Measurements from ENCODE around the gene STARD5. TPM values are rescaled to one million over a fixed set of nuclear protein-coding genes. Genes with fewer than 3 reads are reported as not detected.

Gene STARD5
- total RNA-seq, 1 donor from 2014 or later = 5.3 TPM

GRCh38 chr15:81312790-81313543 is 11.0 kb downstream of the STARD5 start:
- H3K9me3 Mint-ChIP-seq (ENCODE audit: low read depth) = no peaks in the 10 kb centered on the region
- DNase-seq (ENCODE audit: low spot score) = no peak
- no peak overlapping the region for H3K4me3 Mint-ChIP-seq (ENCODE audit: unreplicated experiment)
- peaks cover 28% of the 10 kb centered on the region for H3K4me1 Mint-ChIP-seq (ENCODE audit: low read depth)
- no peak for TF ChIP-seq CTCF (IDR thresholded peaks at IDR 0.05)
- no peaks in the 10 kb centered on the region for H3K27me3 Mint-ChIP-seq (ENCODE audit: low read depth)
- peaks cover 14% of the 10 kb centered on the region for H3K36me3 Mint-ChIP-seq (ENCODE audit: low read depth)
- H3K27ac Mint-ChIP-seq (ENCODE audit: unreplicated experiment) = peak overlapping the region; percentile 89

GRCh38 chr15:81311752-81312464 is 12.0 kb downstream of the STARD5 start:
- TF ChIP-seq CTCF (IDR thresholded peaks at IDR 0.05) = no peak
- peaks cover 28% of the 10 kb centered on the region for H3K4me1 Mint-ChIP-seq (ENCODE audit: low read depth)
- no peaks in the 10 kb centered on the region for H3K9me3 Mint-ChIP-seq (ENCODE audit: low read depth)
- H3K27ac Mint-ChIP-seq (ENCODE audit: unreplicated experiment) = peak overlapping the region; percentile 46
- no peak for DNase-seq (ENCODE audit: low spot score)
- H3K27me3 Mint-ChIP-seq (ENCODE audit: low read depth) = no peaks in the 10 kb centered on the region
- H3K4me3 Mint-ChIP-seq (ENCODE audit: unreplicated experiment) = no peak overlapping the region
- peaks cover 14% of the 10 kb centered on the region for H3K36me3 Mint-ChIP-seq (ENCODE audit: low read depth)

GRCh38 chr15:81310480-81310879 is 13.5 kb downstream of the STARD5 start:
- Mint-ChIP-seq H3K36me3 (ENCODE audit: low read depth) (peaks cover 14% of the 10 kb centered on the region), H3K27me3 (ENCODE audit: low read depth) (no peaks in the 10 kb centered on the region), H3K4me1 (ENCODE audit: low read depth) (peaks cover 28% of the 10 kb centered on the region), H3K4me3 (ENCODE audit: unreplicated experiment) (no peak overlapping the region), H3K27ac (ENCODE audit: unreplicated experiment) (no peak overlapping the region), H3K9me3 (ENCODE audit: low read depth) (no peaks in the 10 kb centered on the region)
- TF ChIP-seq CTCF (IDR thresholded peaks at IDR 0.05) = no peak
- DNase-seq (ENCODE audit: low spot score) = no peak

GRCh38 chr15:81309647-81310450 is 14.1 kb downstream of the STARD5 start:
- Mint-ChIP-seq H3K9me3 (ENCODE audit: low read depth) (no peaks in the 10 kb centered on the region), H3K27ac (ENCODE audit: unreplicated experiment) (no peak overlapping the region), H3K27me3 (ENCODE audit: low read depth) (no peaks in the 10 kb centered on the region), H3K4me1 (ENCODE audit: low read depth) (peaks cover 28% of the 10 kb centered on the region), H3K36me3 (ENCODE audit: low read depth) (peaks cover 11% of the 10 kb centered on the region), H3K4me3 (ENCODE audit: unreplicated experiment) (no peak overlapping the region)
- TF ChIP-seq CTCF (IDR thresholded peaks at IDR 0.05) = no peak
- DNase-seq (ENCODE audit: low spot score) = no peak

GRCh38 chr15:81308260-81308659 is 15.7 kb downstream of the STARD5 start:
- no peak for TF ChIP-seq CTCF (IDR thresholded peaks at IDR 0.05)
- DNase-seq (ENCODE audit: low spot score) = no peak
- no peak overlapping the region for H3K27ac Mint-ChIP-seq (ENCODE audit: unreplicated experiment)
- H3K9me3 Mint-ChIP-seq (ENCODE audit: low read depth) = no peaks in the 10 kb centered on the region
- H3K4me1 Mint-ChIP-seq (ENCODE audit: low read depth) = peaks cover 31% of the 10 kb centered on the region
- H3K4me3 Mint-ChIP-seq (ENCODE audit: unreplicated experiment) = no peak overlapping the region
- no peaks in the 10 kb centered on the region for H3K27me3 Mint-ChIP-seq (ENCODE audit: low read depth)
- peaks cover 11% of the 10 kb centered on the region for H3K36me3 Mint-ChIP-seq (ENCODE audit: low read depth)

Data from chondrocyte (in vitro differentiated cells).